Non-pigmented ciliary epithelial cell (primary cell): ENCODE measurements around the gene RGS7.

Experiments used
- DNase-seq: peaks from one replicate; pipeline ENCODE4 v3.0.0-alpha.2; 2010; ENCODE audit warnings: low read depth

Gene RGS7

GRCh38 chr1:240831191-240831631 lies 525.8 kb downstream of the RGS7 start:
- peak; percentile 36 for DNase-seq

GRCh38 chr1:240829487-240829886 lies 527.5 kb downstream of the RGS7 start:
- no peak for DNase-seq

DNA sequence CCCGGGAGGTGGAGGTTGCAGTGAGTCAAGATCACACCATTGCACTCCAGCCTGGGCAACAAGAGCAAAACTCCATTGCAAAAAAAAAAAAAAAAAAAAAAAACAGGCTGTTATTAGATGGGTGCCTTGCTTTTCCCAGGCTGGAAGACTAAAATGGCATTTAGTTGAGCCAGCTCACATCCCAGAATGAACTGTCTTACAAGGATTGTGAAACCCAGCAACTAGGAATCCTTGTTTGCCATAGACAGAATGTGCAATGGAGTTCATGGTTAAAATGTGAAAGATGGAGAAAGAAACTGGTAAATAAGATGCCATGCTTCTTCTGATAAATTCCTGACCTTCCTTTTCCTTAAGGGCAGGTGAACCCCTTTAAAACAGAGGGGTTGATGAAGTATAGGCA lies 529.2 kb downstream of the RGS7 start:
- no peak for DNase-seq

GRCh38 chr1:240824238-240824637 lies 532.8 kb downstream of the RGS7 start:
- no peak for DNase-seq

- no peak for DNase-seq
These were observed 533.6 kb downstream of the RGS7 start for GRCh38 chr1:240823357-240823756.

- no peak for DNase-seq
These were observed 535.1 kb downstream of the RGS7 start for GRCh38 chr1:240821925-240822324.

GRCh38 chr1:240820816-240821215 lies 536.2 kb downstream of the RGS7 start:
- no peak for DNase-seq

DNA sequence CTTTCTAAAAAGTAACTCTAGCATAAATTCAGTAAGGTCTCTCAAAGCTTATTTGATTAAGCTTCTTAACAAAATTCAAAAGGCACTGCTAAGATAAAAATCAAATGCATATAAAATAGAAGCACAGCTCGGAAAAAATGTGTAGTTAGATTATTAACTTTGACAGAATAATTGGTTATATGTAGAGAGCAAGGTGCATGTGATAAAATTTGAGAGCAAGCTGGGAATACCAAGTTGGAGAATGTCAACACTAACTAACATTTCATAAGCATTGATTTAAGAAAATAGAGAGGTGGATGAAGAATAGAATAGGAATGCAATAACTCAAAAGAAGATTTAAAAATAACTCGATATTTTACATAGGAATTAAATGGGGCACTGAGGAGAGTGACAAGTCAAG lies 540.5 kb downstream of the RGS7 start:
- DNase-seq, result no peak

DNA sequence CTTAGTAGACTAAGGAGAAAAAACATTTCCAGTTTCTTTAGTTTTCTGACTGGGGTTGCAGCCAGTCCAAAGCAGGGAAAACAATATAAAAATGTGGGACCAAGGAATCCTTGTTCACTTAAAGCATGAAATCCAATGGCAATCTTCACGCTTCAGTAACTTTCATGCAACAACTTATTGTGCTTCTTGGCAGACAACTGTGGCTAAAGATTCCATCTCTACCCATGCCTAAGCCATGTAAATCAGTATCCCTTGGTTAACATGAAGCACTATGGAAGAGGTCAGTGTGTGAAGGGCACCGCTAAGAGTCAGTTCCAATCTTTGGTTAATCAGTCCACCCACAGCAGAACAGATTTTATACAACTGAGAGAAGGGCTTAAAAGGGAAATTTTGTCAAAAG lies 543.3 kb downstream of the RGS7 start:
- DNase-seq, result no peak

DNA sequence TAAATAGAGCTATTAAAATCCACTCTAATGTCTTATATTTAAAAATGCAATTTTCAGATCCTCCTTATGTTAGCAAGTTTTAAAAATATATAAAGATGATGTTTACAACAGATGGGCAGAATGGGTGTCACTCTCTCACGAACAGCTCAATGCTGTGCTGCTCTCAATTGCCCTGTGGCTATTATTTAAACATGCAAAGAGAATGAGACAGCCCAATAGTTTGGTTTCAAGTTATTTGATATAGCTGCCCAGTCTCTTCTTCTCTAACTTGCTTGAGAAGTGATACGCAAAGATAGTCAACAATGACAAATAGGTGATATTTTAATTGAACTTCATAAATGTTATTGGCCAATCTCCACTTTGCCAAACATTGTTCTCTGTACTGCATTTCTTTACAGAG lies 545.7 kb downstream of the RGS7 start:
- DNase-seq, result no peak

DNA sequence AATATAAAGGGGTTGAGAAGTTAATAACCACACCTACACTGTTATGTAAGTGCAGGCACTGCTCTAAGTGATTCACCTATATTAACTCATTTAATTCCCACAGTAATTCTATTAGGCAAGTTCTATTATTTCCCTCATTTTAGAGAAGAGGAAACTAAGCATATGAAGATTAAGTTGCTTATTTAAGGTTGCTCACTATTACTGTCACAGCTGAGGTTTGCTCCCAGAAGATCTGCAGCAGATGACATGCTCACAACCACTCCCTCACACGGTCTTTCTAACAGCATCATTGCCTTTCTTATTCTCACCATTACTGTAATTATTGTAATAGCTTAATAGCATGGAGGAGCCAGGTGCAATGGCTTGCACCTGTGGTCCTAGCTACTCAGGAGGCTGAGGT lies 548.6 kb downstream of the RGS7 start:
- DNase-seq, result no peak

DNA sequence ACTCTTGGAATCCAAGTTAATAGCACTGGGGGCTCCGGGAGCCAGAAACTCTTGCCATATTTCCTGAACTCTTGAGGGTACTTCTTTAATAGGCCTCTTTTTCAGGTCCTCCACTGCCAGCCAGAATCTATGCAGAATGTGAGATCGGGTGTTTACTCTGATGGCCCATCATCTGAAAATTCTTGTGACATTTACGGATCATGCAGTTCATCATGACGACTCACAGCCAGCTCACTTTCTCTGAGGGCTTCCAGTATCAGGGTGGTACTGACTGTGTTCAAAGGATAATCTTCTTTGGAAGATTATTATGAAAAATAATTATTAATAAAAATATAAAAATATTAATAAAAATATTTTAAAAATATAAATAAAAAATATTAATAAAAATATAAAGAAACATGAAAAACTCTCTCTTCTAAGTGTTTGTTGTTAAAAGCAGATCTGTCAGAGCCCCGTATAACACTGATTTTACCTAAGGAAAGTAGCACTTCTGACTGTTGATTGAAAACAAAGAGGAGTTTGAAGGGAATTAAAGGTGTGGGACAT lies 550.7 kb downstream of the RGS7 start:
- no peak for DNase-seq

GRCh38 chr1:240804475-240804874 lies 552.5 kb downstream of the RGS7 start:
- DNase-seq, result no peak

- DNase-seq, result peak; percentile 54
These were observed 553.9 kb downstream of the RGS7 start for GRCh38 chr1:240803151-240803550.

GRCh38 chr1:240802271-240802670 lies 554.7 kb downstream of the RGS7 start:
- DNase-seq, result no peak

- no peak for DNase-seq
These were observed 555.6 kb downstream of the RGS7 start for GRCh38 chr1:240801442-240801841.

- DNase-seq, result no peak
These were observed 556.7 kb downstream of the RGS7 start for GRCh38 chr1:240800291-240800690.

- DNase-seq, result no peak
These were observed 560.0 kb downstream of the RGS7 start for GRCh38 chr1:240797050-240797449.

DNA sequence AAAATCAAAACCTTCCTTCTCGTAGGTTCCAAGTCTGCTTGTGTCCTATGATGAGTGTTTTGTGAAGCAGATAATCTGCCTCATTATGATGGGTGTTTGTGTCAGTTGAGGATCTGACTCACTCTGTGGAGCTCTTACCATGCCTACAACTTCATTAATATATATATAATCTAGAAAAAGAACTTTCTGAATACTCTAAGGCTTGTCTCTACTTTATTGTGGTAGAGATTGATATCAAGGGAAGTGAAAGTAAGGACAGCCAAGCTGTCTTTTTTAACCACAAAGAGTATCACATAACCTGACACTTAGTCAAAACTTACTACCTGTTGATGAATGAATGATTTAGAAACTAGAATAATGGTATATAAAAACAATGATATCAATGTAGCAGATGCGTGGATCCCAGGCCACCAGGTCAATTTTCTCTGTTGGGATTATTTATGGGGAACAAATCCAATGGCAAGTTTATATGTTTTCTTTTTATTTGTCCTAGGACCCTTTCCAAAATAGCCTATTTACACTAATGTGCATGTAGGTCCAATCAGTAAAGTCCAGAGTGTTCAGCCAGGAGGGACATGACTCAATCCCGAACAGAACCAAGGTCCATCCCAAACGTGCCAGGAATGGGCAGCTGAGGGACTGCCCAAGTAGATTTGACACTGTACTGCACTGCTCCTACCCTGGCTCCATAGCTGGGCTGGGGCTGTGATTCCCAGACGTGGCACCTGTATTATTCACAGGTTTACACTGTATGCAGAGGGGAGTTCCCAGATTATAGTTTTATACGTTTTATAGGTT lies 562.8 kb downstream of the RGS7 start:
- no peak for DNase-seq

- no peak for DNase-seq
These were observed 564.0 kb downstream of the RGS7 start for GRCh38 chr1:240792915-240793529.

- DNase-seq, result no peak
These were observed 566.1 kb downstream of the RGS7 start for GRCh38 chr1:240790856-240791255.

GRCh38 chr1:240786880-240787279 lies 570.1 kb downstream of the RGS7 start:
- no peak for DNase-seq

GRCh38 chr1:240784776-240785175 lies 572.2 kb downstream of the RGS7 start:
- DNase-seq, result no peak
